H1 (cell line): ENCODE measurements around the gene FA2H. TPM values are rescaled to one million over a fixed set of nuclear protein-coding genes. Genes with fewer than 3 reads are reported as not detected.

ENCODE experiments used
- ATF2 ChIP-seq: IDR thresholded peaks from 2 replicates; pipeline ENCODE4 v1.6.1; 2012; ENCODE audit warnings: low read length, inconsistent platforms
- CBX8 ChIP-seq: fragments of 300-800, 300-1000 bp; sonication (generic); IDR thresholded peaks from 2 replicates; pipeline ENCODE4 v1.7.1; 2016; ENCODE audit warnings: low read depth, low read length, borderline replicate concordance
- CREB1 ChIP-seq: IDR thresholded peaks from 2 replicates; pipeline ENCODE4 v1.6.1; 2012; ENCODE audit warnings: inconsistent platforms
- CTCF ChIP-seq, 3 experiments: IDR thresholded peaks; 1 replicate in 2 of 3; 2 replicates in 1 of 3; pipeline versions ENCODE4 v1.5.1 to v1.6.1; 2011; ENCODE audit warnings: low read length in 3 of 3, mild to moderate bottlenecking in 3 of 3, inconsistent platforms in 2 of 3, low read depth in 1 of 3, moderate library complexity in 1 of 3; ENCODE audit not compliant: insufficient read depth in 1 of 3; ENCODE audit errors: control extremely low read depth in 1 of 3
- EZH2 ChIP-seq: fragments of 200-600 bp; sonication (generic); IDR thresholded peaks from 2 replicates; pipeline ENCODE4 v1.7.1; 2012; ENCODE audit warnings: low read depth, mild to moderate bottlenecking, moderate library complexity, low read length, inconsistent platforms; ENCODE audit not compliant: severe bottlenecking
- FOSL1 ChIP-seq: IDR thresholded peaks from 2 replicates; pipeline ENCODE4 v1.6.1; 2011; ENCODE audit warnings: mild to moderate bottlenecking, low read depth, low read length, moderate library complexity; ENCODE audit not compliant: insufficient read depth
- HDAC2 ChIP-seq, 2 experiments: fragments of 300-600 bp in 1 of 2; sonication (generic) in 1 of 2; IDR thresholded peaks; 2 replicates each; pipeline ENCODE4 v1.6.1; 2011 to 2012; ENCODE audit warnings: low read depth in 2 of 2, low read length in 2 of 2, mild to moderate bottlenecking in 2 of 2, moderate library complexity in 2 of 2, borderline replicate concordance in 1 of 2, inconsistent platforms in 1 of 2
- JUND ChIP-seq: IDR thresholded peaks from 2 replicates; pipeline ENCODE4 v1.6.1; 2011; ENCODE audit warnings: mild to moderate bottlenecking, improper control_type of control experiment, low read length
- POLR2AphosphoS5 ChIP-seq: IDR thresholded peaks from 2 replicates; pipeline ENCODE4 v1.6.1; 2011; ENCODE audit warnings: low read depth, low read length
- RAD21 ChIP-seq, 2 experiments: IDR thresholded peaks in 1 of 2; conservative IDR thresholded peaks in 1 of 2; 2 replicates each; pipeline ENCODE4 v1.6.1; 2011; ENCODE audit warnings: low read depth in 2 of 2, low read length in 2 of 2, improper control_type of control experiment in 1 of 2, inconsistent platforms in 1 of 2, mild to moderate bottlenecking in 1 of 2, moderate library complexity in 1 of 2
- RFX5 ChIP-seq: IDR thresholded peaks from 2 replicates; pipeline ENCODE4 v1.6.1; 2011; ENCODE audit warnings: low read depth, low read length, improper control_type of control experiment, borderline replicate concordance
- SP2 ChIP-seq: IDR thresholded peaks from 2 replicates; pipeline ENCODE4 v1.6.1; 2012; ENCODE audit warnings: mild to moderate bottlenecking, low read length, inconsistent platforms
- TCF12 ChIP-seq: IDR thresholded peaks from 2 replicates; pipeline ENCODE4 v1.6.1; 2011; ENCODE audit warnings: low read depth, mild to moderate bottlenecking, low read length
- USF2 ChIP-seq: IDR thresholded peaks from 2 replicates; pipeline ENCODE4 v1.6.1; 2011; ENCODE audit warnings: low read length, improper control_type of control experiment
- polyA plus RNA-seq, 7 experiments: library from polyadenylated mRNA; depleted of rRNA in 3 of 7; stranded (reverse) in 5 of 7; unstranded in 2 of 7; fragments of >200 nt in 5 of 7; fragments of 200-250 nt in 2 of 7; gene quantifications; 1 replicate in 5 of 7; 2 replicates in 1 of 7; 4 replicates in 1 of 7; pipeline versions ENCODE4 v1.2.1 to v1.2.3, GENCODE V29; 2011 to 2013; ENCODE audit warnings: missing spikeins in 2 of 7, mixed read lengths in 2 of 7
- total RNA-seq: library from RNA; stranded (reverse); fragmentation: NEBNext Ultra II Directional; extraction: Animal tissue kit (Norgen Biotek cat#: 25700); gene quantifications from 2 replicates; pipeline ENCODE4 v1.2.1, GENCODE V29; 2021

Gene FA2H
- total and polyA plus RNA-seq, 2 of the 8 experiments (the other 6 are each of a cell fraction or from before 2014, with no cell fraction given), result 2.1 to 2.5 TPM

- TF ChIP-seq CBX8 (no peak), CREB1 (peak; percentile 88), CTCF (IDR thresholded peaks at IDR 0.05; ENCODE audit: control extremely low read depth in 1 of 3, insufficient read depth in 1 of 3, low read depth in 1 of 3, low read length in 3 of 3) (no peak), ATF2 (no peak), USF2 (no peak), RAD21 (IDR thresholded peaks at IDR 0.05 in 1 of 2, conservative IDR thresholded peaks at IDR 0.05 in 1 of 2; ENCODE audit: low read depth in 2 of 2, low read length in 2 of 2) (no peak), SP2 (peak; percentile 87), EZH2 (no peak), POLR2AphosphoS5 (peak; percentile 90), TCF12 (no peak), JUND (no peak), HDAC2 (IDR thresholded peaks at IDR 0.05; ENCODE audit: borderline replicate concordance in 1 of 2, low read depth in 2 of 2, low read length in 2 of 2) (no peak; a peak in 1 of 4 replicates), FOSL1 (no peak), RFX5 (no peak)
These were observed 108.0 kb downstream of the FA2H start, which contains the start of gene RFWD3 (continued) for GRCh38 chr16:74666425-74667254.
